Measurements from ENCODE around the gene MCRIP1. TPM values are rescaled to one million over a fixed set of nuclear protein-coding genes. Genes with fewer than 3 reads are reported as not detected.

Gene MCRIP1
- total and polyA plus RNA-seq, 11 donors, result 74.8 to 266 (median 105) TPM

DNA sequence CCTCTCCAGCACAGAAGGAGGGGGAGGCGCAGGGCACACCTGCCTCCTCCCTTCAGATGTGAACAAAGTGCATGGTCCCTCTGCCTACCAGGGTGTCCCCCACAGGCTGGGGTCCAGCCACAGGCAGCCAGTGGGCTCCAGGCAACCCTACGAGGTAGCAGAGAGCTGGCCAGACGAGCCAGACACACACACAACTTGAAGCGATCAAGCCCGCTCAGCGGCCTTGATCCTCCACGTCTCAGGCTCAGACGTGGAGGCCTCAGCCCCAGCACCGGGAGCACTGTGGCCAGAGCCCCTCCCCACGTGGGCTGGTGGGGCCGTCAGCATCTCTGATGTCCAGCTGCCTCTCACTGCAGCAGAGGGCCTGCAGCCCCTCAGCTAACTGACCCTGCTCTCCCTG lies 8.5 kb downstream of the MCRIP1 start:
- H3K9me3 ChIP-seq, result no peaks in the 10 kb centered on the region
- ATAC-seq (no peak), DNase-seq (no peak)
- peaks cover 3 to 34% (median 17%) of the 10 kb centered on the region in 12 donors for H3K4me1 ChIP-seq
- peak overlapping the region in 2 of 12 donors; percentile 3 to 12 for H3K27ac ChIP-seq
- intact Hi-C loops (cut with DNase I), result loop anchor here in 1 of 10 donors (5.0 kb wide), 1 partner anchor 33 kb away; no protein-coding TSS in a partner anchor
- WGBS, 4 donors, result 81 to 91% (median 86%) methylated on average over 6 to 11 of the region's 11 CpGs
- TF ChIP-seq, protein P1, sequence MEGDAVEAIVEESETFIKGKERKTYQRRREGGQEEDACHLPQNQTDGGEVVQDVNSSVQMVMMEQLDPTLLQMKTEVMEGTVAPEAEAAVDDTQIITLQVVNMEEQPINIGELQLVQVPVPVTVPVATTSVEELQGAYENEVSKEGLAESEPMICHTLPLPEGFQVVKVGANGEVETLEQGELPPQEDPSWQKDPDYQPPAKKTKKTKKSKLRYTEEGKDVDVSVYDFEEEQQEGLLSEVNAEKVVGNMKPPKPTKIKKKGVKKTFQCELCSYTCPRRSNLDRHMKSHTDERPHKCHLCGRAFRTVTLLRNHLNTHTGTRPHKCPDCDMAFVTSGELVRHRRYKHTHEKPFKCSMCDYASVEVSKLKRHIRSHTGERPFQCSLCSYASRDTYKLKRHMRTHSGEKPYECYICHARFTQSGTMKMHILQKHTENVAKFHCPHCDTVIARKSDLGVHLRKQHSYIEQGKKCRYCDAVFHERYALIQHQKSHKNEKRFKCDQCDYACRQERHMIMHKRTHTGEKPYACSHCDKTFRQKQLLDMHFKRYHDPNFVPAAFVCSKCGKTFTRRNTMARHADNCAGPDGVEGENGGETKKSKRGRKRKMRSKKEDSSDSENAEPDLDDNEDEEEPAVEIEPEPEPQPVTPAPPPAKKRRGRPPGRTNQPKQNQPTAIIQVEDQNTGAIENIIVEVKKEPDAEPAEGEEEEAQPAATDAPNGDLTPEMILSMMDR (IDR thresholded peaks at IDR 0.05), result no peak
- no peak for TF ChIP-seq POLR2A (IDR thresholded peaks at IDR 0.05)
- H3K36me3 ChIP-seq, result peaks cover 0 to 23% (median 5%) of the 10 kb centered on the region in 9 donors
- H3K4me3 ChIP-seq, result no peak overlapping the region
- H3K27me3 ChIP-seq, result no peaks in the 10 kb centered on the region

DNA sequence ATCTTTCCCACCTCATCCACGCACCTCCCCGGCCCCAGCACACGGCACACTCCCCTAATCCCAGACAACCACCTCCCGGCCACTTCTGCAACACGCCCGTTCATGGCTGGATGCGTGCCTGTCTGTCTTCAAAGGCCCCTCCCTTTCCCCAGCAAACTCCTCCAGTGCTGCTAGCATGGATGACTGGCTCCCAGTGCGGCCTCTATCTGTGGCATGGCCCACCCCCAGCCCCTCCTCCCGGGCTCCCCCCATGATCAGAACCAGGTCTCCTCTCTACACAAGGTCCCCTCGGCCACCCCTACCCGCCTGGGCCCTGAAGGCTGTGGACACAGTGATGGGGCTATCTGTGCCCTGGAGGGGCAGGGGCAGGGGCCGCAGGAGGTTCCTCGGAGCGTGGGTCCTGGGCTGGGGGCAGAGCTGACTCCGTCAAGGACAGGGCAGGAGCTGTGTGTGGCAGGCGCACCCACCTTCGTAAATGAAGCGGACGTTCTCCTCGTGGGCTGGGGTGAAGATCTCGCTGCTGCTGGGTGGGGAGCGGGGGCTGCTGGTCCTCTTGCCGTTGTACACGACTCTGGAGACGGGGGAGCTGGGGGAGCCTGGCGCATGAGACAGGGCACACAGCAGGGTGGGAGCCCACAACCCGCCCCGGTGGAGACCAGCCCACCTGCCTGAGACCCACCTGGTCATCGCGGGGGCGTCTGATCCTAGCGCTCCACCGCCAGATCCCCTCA lies 9.1 kb downstream of the MCRIP1 start:
- DNase-seq (no peak), ATAC-seq (no peak)
- H3K9me3 ChIP-seq, result no peaks in the 10 kb centered on the region
- intact Hi-C loops (cut with DNase I), result loop anchor here in 1 of 10 donors (5.0 kb wide), 1 partner anchor 33 kb away; no protein-coding TSS in a partner anchor
- TF ChIP-seq POLR2A (IDR thresholded peaks at IDR 0.05), result no peak
- TF ChIP-seq, protein P1 (IDR thresholded peaks at IDR 0.05), result no peak
- 90 to 94% (median 92%) methylated on average over 19 to 33 of the region's 33 CpGs for WGBS, 4 donors
- peaks cover 0 to 23% (median 5%) of the 10 kb centered on the region in 9 donors for H3K36me3 ChIP-seq
- no peak overlapping the region for H3K27ac ChIP-seq
- H3K4me1 ChIP-seq, result peaks cover 3 to 33% (median 17%) of the 10 kb centered on the region in 12 donors
- no peak overlapping the region for H3K4me3 ChIP-seq
- no peaks in the 10 kb centered on the region for H3K27me3 ChIP-seq

DNA sequence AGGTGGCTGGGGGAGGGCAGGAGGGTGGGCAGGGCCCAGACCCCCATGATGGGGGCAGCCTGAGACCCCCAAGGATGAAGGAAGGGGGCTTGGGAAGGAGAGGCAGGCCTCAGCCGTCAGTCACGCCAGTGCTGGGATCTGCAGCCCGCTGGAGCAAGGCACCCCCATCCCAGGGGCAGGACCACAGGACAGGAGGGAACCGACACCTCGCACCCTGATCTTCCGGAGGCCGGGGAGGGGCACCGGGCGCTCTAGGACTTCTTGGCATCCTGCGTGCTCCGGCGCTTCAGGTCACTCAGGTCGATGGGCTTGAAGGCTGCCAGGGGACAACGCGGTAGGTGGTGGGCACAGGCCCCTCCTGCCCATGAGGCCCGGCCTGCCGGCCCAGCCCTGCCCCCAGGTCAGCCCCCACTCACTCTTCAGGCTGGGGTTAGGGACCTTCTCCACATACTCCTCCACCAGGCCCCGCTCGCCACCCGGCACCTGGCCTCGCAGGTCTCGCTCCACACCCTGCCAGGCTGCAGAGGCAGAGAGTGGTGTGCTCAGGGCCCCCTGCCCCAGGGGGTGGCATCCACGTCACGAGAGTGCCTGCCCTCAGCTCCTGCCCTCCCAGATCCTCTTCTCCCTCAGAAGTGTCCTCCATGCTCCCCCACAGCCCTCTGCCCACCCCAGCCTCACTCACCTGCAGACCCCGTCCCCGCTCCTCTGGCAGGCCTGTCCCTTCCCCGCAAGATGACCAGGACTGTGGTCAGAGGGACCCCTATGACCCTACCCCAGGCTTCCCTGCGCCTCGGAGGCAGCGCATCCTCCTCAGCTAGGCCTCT lies 9.9 kb downstream of the MCRIP1 start:
- no peak for DNase-seq
- Histone ChIP-seq H3K4me1 (peaks cover 3 to 29% (median 17%) of the 10 kb centered on the region in 12 donors), H3K27ac (peak overlapping the region in 11 of 12 donors; percentile 78 to 92 (median 88)), H3K9me3 (no peaks in the 10 kb centered on the region), H3K27me3 (no peaks in the 10 kb centered on the region), H3K36me3 (peaks cover 0 to 23% (median 5%) of the 10 kb centered on the region in 9 donors), H3K4me3 (no peak overlapping the region)
- intact Hi-C loops (cut with DNase I), result loop anchor here in 1 of 10 donors (5.0 kb wide), 1 partner anchor 34 kb away; no protein-coding TSS in a partner anchor
- TF ChIP-seq, protein P1 (IDR thresholded peaks at IDR 0.05), result no peak
- TF ChIP-seq POLR2A (IDR thresholded peaks at IDR 0.05), result no peak
- ATAC-seq, result no peak
- 89 to 91% (median 90%) methylated on average over 14 to 30 of the region's 30 CpGs for WGBS, 4 donors

DNA sequence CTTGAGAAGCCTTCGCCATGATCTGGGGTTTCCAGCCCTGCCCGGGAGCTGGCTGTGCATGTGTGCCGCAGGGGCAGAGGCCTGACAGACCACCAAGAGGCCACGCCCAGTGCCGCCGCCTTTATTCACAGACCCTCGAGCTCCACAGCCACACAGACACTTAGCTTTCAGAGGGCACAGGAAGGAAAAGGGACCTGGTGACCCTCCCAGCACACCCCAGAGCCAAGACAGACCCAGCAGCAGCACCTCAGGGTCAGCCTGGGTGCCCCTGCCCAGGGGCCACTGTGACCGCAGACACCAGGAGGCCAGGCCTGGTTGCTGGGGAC lies 10.8 kb downstream of the MCRIP1 start:
- WGBS, 4 donors, result 86 to 89% (median 88%) methylated on average over 5 to 8 of the region's 8 CpGs
- peaks cover 3 to 29% (median 17%) of the 10 kb centered on the region in 12 donors for H3K4me1 ChIP-seq

More for the DNA sequence above, 10.8 kb downstream of the MCRIP1 start:
- H3K36me3 ChIP-seq, result peaks cover 0 to 23% (median 5%) of the 10 kb centered on the region in 9 donors
- TF ChIP-seq, protein P1 (IDR thresholded peaks at IDR 0.05), result no peak
- no peak for TF ChIP-seq POLR2A (IDR thresholded peaks at IDR 0.05)
- peak overlapping the region; percentile 78 to 96 (median 89) for H3K27ac ChIP-seq
- no peaks in the 10 kb centered on the region for H3K27me3 ChIP-seq
- H3K4me3 ChIP-seq, result no peak overlapping the region
- DNase-seq (no peak), ATAC-seq (peak in 1 of 4 donors; percentile 1)
- H3K9me3 ChIP-seq, result no peaks in the 10 kb centered on the region
- intact Hi-C loops (cut with DNase I), result loop anchor here in 1 of 10 donors (5.0 kb wide), 1 partner anchor 35 kb away; no protein-coding TSS in a partner anchor

Measured in heart left ventricle (tissue), 16 donors.